GM21786 (cell line): ENCODE measurements around the gene ZNF681.
"Not testable (repeated sequence)": the region's sequence is repeated elsewhere in the genome, so short reads cannot be mapped to it uniquely, and the experiment has no call there.

Source experiments
- ATAC-seq: cut with Tn5 transposase; IDR thresholded peaks from one replicate; pipeline ENCODE4 v1.9.1; 2021; ENCODE audit not compliant: unreplicated experiment

The ZNF681 gene

GRCh38 chr19:23774524-23774971 lies 15.9 kb upstream of the ZNF681 start:
- no peak for ATAC-seq

- no peak for ATAC-seq
These were observed 15.4 kb upstream of the ZNF681 start for GRCh38 chr19:23774106-23774505.

DNA sequence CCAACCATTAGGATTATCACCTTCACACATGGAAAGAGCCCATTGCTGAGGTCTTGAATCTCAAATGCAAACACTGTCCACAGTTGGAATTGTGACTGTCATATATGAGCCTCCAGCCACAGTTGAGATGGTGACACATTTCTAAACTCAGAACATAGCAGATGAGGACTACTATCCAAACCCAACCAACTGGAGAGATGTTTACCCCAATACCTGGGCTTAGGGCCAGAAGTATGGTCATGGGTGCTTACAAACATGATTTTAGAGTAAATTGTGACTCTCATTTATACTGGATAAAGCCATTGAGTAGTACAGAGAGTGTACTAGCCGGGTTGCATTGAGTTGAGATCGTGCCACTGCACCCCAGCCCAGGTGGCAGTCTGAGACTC lies 14.0 kb upstream of the ZNF681 start:
- ATAC-seq = no peak

GRCh38 chr19:23771761-23772674 lies 13.3 kb upstream of the ZNF681 start:
- ATAC-seq = no peak

DNA sequence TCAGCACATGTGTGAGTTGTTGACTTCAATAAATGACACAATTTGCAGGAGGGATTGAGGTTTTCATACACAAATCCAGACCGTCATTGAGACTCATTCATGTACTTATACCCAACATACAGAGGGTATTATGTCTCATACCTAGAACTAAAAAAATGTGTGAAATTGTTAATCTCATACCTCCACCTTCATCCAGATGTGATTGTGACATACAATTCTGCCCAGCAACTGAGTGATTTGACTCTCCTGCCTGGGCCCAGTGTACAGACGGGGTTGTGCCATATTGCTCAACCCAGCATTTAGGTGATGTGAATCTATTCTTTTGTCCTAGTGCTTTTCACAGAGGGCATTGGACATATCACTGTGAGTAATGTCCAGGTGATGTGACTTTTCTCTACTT lies 12.6 kb upstream of the ZNF681 start:
- no peak for ATAC-seq

DNA sequence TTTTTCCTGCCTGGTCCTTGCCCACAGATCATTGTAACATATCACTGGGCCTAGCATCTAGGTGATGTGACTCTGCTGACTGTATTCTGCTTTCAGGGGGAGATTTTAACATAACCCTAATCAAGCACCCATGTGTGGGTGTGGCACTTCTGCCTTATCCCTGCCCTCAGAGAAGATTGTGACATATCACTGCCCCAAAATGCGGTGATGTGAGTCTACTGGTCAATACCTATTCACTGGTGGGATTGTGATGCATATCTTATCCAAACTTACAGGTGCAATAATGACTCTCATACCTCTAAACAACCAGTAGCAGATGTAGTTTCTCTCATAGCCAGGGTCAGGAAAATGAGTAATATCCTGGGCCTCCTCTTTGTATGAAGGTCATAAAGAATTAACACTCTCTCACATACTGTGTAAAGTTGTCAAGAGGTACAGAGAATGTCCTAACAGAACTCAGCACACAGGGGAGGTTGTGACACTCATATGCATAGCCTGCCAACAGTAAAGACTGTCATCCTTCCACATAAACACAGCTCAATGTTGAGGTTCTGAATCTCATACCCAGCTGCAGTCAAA lies 12.1 kb upstream of the ZNF681 start:
- no peak for ATAC-seq

GRCh38 chr19:23769691-23770468 lies 11.2 kb upstream of the ZNF681 start:
- no peak for ATAC-seq

GRCh38 chr19:23766951-23767350 lies 8.3 kb upstream of the ZNF681 start:
- ATAC-seq = no peak

DNA sequence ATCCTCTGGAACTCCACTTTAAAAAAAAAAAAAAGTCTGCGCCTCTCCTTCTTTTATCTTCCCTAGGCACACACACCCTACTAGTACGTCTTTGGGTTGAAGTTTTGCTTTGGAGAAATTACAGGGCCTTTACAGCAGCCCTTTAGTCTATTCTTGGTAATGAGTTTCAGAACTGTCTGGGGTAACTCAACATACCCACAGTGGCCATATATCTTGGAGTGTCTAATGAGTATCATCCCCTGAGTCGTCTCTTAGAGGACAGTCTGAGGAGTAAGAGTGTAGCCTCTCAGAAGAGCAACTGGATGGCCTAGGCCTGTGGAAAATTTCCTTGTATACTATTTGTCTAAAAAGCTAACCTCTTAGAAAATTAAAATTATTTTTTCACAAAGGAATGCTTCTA lies 6.1 kb upstream of the ZNF681 start:
- ATAC-seq = no peak

DNA sequence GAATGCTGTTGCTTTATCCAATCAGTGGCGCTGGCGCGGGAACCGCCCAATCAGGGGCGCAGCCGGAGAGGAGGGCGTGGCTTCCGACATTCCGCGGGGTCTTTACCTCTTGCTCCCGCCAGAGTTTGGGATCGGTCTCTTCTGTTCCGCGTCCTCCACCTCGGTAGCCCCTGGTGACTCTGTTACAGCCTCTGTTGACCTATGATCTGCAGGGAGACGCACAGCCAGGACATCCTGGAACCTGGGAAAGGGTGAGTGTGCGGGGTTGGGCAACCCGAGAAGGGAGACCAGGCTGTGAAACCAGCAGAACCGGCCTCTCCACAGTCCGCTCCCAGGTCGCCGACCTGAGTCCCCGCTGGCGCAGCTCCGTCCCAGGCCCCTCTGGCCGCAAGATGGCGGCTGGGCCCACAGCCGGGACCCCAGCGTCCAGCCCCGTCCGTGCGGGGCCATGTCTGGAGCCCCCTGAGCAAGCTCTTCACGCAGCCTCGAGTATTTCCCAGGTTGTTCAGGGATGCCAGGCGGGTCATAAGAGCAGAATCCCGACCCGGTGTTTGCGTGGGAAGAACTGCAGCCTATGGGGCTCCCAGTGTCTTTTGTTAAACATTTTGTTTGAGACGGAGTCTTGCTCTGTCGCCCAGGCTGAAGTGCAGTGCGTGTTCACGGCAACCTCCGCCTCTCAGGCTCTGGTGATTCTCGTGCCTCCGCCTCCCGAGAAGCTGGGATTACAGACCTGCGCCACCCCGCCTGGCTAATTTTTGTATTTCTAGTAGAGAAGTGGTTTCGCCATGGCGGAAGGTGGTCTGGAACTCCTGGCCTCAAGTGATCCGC lies 4.4 kb upstream of the ZNF681 start:
- peak; percentile 67 for ATAC-seq

GRCh38 chr19:23762548-23762883 lies 3.8 kb upstream of the ZNF681 start:
- ATAC-seq = no peak

GRCh38 chr19:23760326-23760725 lies 1.6 kb upstream of the ZNF681 start:
- ATAC-seq = not testable (repeated sequence)

- not testable (repeated sequence) for ATAC-seq
These were observed 15.0 kb downstream of the ZNF681 start for GRCh38 chr19:23743633-23744232.

- not testable (repeated sequence) for ATAC-seq
These were observed 27.8 kb downstream of the ZNF681 start for GRCh38 chr19:23730729-23731465.

DNA sequence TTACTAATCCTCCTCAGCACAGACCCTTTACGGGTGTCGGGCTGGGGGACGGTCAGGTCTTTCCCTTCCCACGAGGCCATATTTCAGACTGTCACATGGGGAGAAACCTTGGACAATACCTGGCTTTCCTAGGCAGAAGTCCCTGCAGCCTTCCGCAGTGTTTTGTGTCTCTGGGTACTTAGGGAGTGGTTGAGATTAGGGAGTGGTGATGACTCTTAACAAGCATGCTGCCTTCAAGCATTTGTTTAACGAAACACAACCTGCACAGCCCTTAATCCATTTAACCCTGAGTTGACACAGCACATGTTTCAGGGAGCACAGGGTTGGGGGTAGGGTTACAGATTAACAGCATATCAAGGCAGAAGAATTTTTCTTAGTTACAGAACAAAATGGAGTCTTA lies 34.5 kb downstream of the ZNF681 start:
- not testable (repeated sequence) for ATAC-seq

DNA sequence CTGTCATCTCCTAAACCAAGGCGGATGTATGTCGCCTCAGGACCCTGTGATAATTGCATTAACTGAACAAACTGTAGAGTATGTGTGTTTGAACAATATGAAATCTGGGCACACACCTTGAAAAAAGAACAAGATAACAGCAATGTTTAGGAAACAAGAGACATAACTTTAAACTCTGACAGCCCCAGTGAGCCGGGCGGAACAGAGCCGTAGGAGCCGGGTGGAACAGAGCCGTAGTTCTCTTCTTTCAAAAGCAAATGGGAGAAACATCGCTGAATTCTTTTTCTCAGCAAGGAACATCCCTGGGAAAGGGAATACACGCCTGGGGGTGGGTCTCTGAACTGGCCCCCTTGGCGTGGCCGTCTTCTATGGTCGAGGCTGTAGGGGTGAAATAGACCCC lies 39.9 kb downstream of the ZNF681 start:
- ATAC-seq = no peak

- no peak for ATAC-seq
These were observed 41.9 kb downstream of the ZNF681 start for GRCh38 chr19:23716792-23717191.

DNA sequence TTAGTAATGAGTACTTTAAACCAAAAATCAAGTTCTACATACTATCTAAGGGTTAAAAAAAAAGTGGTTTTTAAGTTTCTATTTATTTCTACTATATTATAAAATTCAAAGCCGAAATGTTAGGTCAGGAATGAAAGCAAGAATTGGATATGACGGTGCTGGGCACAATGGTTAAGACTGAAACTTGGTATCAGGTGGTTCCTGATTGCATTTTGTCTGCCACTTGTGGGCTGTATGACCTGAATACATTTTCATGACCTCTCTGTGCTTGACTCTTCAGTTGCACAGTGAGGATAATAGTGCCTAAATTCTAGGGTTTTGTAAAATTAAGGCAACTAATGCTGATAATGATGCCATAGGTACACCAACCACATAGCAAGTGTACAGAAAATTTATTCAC lies 49.3 kb downstream of the ZNF681 start:
- no peak for ATAC-seq

DNA sequence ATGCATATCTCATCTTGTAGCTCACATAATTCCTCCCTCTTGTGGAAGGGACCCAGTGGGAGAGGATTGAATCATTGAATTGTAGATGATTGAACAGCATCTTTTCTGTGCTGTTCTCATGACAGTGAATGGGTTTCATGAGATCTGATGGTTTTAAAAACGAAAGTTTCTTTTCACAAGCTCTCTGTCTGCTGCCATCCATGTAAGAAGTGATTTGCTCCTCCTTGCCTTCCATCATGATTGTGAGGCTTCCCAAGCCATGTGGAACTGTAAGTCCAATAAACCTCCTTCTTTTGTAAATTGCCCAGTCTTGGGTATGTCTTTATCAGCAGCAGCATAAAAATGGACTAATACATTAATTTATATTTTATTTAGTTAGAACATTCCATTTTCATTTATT lies 52.0 kb downstream of the ZNF681 start:
- no peak for ATAC-seq

GRCh38 chr19:23699521-23699860 lies 59.2 kb downstream of the ZNF681 start:
- no peak for ATAC-seq
